CD4-positive, alpha-beta T cell treated with Interleukin-6 at 100 ng/mL for 8 hours (primary cell): ENCODE measurements around the gene PDE3A.
"Not testable (repeated sequence)": the region's sequence is repeated elsewhere in the genome, so short reads cannot be mapped to it uniquely, and the experiment has no call there.

Experiments used
- DNase-seq: peaks from one replicate; pipeline ENCODE4 v3.0.0-alpha.2; 2020; ENCODE audit warnings: mixed read lengths, low spot score

Gene PDE3A

GRCh38 chr12:20604408-20605067, 236.2 kb downstream of the PDE3A start:
- no peak for DNase-seq

- not testable (repeated sequence) for DNase-seq
Measured at GRCh38 chr12:20615020-20615419, 246.7 kb downstream of the PDE3A start.

- no peak for DNase-seq
Measured at GRCh38 chr12:20616093-20616492, 247.8 kb downstream of the PDE3A start.

GRCh38 chr12:20620261-20620660, 251.9 kb downstream of the PDE3A start:
- no peak for DNase-seq

- DNase-seq = no peak
Measured at GRCh38 chr12:20624718-20625117, 256.4 kb downstream of the PDE3A start.

- no peak for DNase-seq
Measured at GRCh38 chr12:20625531-20625930, 257.2 kb downstream of the PDE3A start.

- DNase-seq = no peak
Measured at GRCh38 chr12:20627001-20627588, 258.8 kb downstream of the PDE3A start.

- no peak for DNase-seq
Measured at GRCh38 chr12:20628226-20628787, 260.0 kb downstream of the PDE3A start.

- DNase-seq = no peak
Measured at GRCh38 chr12:20628999-20629398, 260.7 kb downstream of the PDE3A start.

- DNase-seq = no peak
Measured at GRCh38 chr12:20629414-20630156, 261.2 kb downstream of the PDE3A start.

- DNase-seq = no peak
Measured at GRCh38 chr12:20631711-20632110, 263.4 kb downstream of the PDE3A start.

GRCh38 chr12:20641106-20641505, 272.8 kb downstream of the PDE3A start:
- no peak for DNase-seq

GRCh38 chr12:20643822-20644221, 275.5 kb downstream of the PDE3A start:
- no peak for DNase-seq

- no peak for DNase-seq
Measured at GRCh38 chr12:20646239-20646827, 278.0 kb downstream of the PDE3A start.

GRCh38 chr12:20653871-20654270, 285.5 kb downstream of the PDE3A start:
- DNase-seq = no peak

GRCh38 chr12:20656600-20656999, 288.3 kb downstream of the PDE3A start:
- DNase-seq = no peak

- no peak for DNase-seq
Measured at GRCh38 chr12:20657496-20657895, 289.2 kb downstream of the PDE3A start.

- DNase-seq = no peak
Measured at GRCh38 chr12:20681334-20681733, 313.0 kb downstream of the PDE3A start.

GRCh38 chr12:20695232-20695631, 326.9 kb downstream of the PDE3A start, which contains the start of gene SLCO1C1:
TSS of gene SLCO1C1 (plus strand) at chr12:20695332. CDS start at chr12:20699577, 4,245 bp downstream.
- DNase-seq = no peak

- no peak for DNase-seq
Measured at GRCh38 chr12:20696181-20696905, 328.0 kb downstream of the PDE3A start.

GRCh38 chr12:20701106-20701505, 332.8 kb downstream of the PDE3A start:
- no peak for DNase-seq

GRCh38 chr12:20704860-20705259, 336.5 kb downstream of the PDE3A start:
- DNase-seq = no peak
